T follicular helper cell (primary cell): Measurements from ENCODE around the gene ADAT1.

Source experiments
- DNase-seq: peaks from one replicate; pipeline ENCODE4 v3.0.0-alpha.2; 2020; ENCODE audit warnings: low read depth
- total RNA-seq, 2 experiments: gene quantifications; one replicate each; lab custom pipeline; 2026; lab: John Stamatoyannopoulos, UW

The ADAT1 gene, protein sequence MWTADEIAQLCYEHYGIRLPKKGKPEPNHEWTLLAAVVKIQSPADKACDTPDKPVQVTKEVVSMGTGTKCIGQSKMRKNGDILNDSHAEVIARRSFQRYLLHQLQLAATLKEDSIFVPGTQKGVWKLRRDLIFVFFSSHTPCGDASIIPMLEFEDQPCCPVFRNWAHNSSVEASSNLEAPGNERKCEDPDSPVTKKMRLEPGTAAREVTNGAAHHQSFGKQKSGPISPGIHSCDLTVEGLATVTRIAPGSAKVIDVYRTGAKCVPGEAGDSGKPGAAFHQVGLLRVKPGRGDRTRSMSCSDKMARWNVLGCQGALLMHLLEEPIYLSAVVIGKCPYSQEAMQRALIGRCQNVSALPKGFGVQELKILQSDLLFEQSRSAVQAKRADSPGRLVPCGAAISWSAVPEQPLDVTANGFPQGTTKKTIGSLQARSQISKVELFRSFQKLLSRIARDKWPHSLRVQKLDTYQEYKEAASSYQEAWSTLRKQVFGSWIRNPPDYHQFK
- 26.3 to 38.3 reads per million in 2 experiments for total RNA-seq

DNA sequence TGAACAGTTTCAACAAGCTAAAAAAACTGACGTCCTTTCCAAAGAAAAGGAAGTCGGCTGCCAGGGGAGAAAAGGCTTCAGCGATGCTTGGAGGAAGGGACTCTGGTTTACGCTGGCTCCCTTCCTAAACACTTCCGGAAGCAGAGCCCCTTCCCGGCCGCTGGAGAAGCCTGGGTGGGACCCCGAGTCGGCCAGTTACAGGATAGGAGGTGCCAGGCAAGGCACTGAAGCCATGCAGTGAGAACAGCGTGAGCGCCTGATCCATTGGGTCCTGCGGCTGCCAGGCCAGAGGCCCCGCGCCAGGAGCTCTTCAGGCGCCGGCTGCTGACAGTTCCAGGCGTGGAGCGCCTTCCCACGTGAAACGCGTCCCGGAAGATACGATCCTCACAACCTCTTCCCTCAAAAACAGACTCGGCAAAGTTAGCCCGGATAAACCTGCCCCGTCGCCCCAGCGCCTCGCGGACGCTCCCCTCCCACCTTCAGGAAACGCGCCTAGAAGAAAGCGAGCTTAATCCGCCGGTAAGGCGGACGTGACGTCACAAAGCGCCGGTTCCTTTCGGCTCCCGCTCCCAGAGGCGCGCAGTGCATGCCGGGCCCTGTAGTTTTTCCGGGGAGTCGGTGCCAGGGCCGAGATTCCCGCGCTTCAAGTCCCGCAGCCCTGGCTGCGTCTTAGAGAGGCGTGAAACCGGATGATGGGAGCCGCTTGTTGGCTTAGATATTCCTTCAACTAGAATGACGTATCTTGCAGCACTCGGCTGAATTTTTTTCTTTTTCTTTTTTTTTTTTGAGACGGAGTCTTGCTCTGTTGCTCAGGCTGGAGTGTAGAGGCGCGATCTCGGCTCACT, at the start of gene ADAT1:
ADAT1 (minus strand) TSS at position 521 of the 845 bp plus-strand sequence. CDS start 2,482 bp downstream, outside the sequence.
- peak; percentile 99 for DNase-seq

DNA sequence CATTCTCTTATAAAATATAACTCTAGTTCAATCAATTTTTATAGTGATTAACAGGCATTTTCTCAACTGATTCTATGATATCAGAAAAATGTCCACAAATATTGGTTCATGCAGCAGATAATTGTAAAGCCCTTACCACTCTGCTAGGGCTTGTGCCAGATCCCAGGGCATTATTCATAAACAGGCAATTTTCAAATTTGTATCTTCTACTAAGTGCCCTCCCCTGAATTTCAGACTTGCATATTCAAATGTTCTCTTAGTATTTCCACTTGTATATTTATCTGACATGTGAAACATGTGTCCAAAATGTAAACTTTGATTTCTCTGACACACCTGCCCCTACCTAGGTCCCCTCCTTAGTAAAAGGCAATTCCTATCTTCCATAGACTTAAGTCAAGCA, 44.4 kb upstream of the ADAT1 start:
- DNase-seq = no peak

DNA sequence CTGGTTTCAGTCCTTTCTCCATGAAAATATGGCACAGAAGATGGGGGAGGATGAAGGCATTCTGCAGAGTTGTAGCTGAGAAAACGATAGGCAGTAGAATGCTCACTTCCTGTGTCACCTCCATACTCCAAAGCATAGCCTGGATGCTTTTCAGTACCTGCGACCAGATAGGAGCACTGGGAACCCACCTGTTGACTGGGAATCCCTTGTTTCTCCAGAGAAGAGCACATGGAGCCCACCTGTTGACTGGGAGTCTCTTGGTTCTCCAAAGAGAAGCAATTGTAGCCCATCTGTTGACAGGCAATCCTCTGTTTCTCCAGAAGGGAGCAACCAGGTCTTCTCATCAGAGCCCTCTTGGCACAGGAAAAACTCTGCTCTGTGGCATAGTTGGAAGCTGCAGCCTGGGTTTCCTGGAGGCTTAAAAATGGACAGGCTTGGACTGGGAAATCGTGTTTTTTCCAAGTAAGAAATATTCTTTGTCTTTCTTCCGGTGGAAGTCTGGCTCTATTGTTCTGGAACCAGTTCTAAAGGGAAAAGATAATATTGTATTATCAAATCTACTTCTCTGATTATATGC, 37.7 kb upstream of the ADAT1 start:
- DNase-seq = no peak

DNA sequence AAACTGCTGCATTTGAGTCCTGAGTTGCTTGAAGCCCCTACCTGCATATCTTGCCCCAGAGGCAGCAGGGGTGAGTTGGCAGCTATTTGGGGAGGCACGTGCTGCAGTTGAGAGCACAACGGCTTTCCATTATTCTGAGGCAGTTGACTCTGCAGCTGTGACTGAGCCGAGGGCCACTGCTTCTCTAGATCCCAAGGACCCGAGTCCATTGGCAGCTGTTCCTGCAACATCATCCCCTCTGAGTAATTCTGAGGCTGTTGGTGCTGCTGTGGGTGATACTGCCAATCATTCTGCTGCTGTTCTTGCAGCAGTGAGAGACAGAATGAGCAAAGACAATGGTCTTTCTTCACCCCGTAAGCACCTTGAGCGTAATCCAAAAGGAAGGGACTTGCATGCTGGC, 37.2 kb upstream of the ADAT1 start:
- DNase-seq = no peak

DNA sequence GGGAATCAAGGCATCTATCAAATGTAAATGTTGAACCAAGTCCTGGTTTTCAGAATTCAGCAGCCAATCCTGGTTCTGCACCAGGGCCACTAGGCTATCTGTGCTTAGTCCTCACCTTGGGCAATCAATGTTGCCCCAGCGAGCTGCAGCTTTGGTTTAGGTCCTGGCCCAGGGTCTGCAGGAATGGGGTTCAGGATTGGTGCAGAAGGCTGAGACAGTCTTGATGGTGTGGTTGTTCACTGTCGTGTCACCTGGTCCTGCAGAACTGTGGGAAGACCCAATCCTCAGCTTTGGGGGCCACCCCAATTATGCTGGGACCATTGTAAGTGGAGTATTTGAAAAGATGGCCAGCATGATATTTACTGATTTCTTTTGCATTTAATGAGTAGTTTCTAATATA, 35.1 kb upstream of the ADAT1 start:
- no peak for DNase-seq

DNA sequence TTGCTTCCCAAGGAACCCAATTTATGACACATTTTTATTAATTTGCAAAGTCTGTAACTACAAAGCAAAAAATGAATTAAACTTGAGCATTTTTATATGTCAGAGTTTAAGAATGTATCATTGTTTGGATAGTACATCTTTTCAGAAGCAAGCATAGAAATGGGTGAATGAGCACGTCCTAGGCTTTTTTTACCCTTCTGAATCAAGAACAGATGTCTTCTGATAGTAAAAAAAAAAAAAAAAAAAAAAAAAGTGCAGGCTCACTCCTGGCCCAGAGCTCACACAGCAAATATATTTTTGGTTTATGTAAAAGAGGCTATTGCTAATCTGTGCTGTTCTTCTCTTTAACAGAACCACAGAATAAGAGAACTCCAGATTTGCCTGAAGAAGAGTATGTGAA, 30.8 kb upstream of the ADAT1 start:
- no peak for DNase-seq

DNA sequence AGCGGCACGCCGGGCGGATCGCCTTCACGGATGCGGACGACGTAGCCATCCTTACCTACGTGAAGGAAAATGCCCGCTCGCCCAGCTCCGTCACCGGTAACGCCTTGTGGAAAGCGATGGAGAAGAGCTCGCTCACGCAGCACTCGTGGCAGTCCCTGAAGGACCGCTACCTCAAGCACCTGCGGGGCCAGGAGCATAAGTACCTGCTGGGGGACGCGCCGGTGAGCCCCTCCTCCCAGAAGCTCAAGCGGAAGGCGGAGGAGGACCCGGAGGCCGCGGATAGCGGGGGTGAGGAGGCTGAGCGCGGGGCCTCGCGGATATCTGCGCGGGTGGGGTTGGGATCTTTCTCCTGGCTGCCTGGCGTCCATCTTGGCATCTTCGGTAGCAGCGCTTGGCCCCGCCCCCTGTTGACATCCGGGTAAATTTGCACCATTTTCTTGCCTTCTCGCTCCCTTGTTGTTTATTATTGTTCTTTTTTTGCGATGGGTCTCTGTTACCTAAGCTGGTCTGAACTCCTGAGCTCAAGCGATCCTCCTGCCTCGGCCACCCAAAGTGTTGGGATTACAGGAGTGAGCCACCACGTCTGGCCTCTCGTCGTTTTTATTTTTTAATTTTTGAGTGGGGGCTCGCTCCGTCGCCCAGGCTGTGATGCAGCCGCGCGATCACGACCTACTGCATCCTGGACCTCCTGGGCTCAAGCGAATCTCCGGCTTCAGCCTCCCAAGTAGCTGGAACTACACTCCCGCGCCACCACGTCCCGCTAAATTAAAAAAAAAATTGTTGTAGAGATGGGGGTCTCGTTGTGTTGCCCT, 25.4 kb upstream of the ADAT1 start:
- DNase-seq = peak; percentile 80

DNA sequence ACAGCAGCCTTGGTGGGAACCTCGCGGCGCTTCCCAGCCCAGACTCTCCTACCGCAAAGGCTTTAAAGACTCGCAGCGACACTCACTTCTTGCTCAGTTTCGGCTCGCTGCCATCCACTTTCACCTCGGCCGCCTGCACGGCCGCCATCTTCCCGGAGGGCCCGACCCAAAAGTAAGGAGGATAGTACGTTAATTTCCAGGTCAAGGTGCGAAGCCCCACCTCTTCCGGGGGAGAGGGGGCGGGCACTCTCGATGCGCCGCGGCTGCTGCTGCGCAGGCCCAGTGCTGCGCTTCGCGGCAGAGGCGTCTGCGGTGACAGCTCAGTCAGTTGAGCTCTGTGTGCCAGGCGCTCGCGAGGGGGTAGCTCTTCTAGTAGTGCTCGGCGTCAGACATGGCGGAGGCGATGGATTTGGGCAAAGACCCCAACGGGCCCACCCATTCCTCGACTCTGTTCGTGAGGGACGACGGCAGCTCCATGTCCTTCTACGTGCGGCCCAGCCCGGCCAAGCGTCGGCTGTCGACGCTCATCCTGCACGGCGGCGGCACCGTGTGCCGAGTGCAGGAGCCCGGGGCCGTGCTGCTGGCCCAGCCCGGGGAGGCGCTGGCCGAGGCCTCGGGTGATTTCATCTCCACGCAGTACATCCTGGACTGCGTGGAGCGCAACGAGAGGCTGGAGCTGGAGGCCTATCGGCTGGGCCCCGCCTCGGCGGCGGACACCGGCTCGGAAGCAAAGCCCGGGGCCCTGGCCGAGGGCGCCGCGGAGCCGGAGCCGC, 24.6 kb upstream of the ADAT1 start, which contains the start of the genes KARS1 and TERF2IP:
KARS1 (minus strand) TSS at position 174 of the 773 bp plus-strand sequence; CDS start at position 148, 26 bp downstream.
TERF2IP (plus strand) TSS at position 282 of the 773 bp plus-strand sequence; CDS start at position 392, 110 bp downstream.
- peak; percentile 92 for DNase-seq

DNA sequence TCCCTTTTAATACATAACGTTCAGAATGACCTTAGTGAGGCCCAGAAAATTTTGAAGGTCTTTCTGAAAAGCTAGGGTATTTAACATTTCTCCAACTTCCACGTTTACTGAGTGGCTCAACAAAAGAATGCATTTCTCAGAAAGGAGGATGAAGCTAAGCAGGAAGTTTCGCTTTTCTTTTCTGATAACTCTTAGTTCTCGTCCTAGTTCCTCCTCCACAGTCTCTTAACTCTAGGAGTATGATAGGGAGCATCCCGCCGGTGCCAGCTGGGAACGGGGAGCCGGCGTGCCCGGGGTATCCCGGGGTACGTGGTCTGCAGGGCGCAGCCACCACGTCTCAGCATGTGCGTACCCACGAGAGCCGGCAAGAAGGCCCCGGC, 24.0 kb upstream of the ADAT1 start:
- no peak for DNase-seq

DNA sequence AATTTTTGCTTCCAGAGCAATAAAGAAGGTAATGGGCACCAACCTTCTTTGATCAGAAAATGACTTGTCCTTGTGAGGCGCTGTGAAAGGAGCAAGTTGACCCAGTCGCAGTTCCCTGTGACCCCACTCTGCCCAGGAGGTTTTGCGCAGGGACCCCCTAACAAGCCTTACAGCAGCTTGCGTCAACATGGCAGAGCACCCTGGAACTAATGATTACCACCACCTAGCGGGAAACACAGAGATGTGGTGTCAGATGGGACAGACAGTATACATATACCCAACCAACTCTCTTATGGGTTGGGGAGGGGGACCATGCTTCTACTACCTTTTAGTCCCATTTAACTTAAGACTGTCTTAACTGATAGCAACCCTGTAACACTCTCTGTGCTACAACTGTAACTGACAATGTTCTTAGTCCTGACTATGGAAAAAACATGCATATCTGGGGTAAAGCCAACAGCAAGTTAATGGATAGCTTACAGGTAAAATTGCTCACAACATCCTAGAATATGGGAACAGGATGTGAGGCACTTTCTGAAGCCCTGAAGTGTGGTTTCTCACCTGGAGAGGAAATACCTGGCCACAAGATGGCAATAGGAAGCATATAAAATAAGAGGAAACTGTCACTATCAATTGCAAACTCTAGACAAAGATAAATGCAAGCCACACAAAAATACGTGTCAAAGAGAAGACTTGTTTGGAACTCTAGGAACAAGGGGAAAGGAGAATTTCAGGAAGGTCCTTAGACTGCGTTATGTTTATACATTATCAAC, 21.3 kb upstream of the ADAT1 start:
- DNase-seq = no peak

DNA sequence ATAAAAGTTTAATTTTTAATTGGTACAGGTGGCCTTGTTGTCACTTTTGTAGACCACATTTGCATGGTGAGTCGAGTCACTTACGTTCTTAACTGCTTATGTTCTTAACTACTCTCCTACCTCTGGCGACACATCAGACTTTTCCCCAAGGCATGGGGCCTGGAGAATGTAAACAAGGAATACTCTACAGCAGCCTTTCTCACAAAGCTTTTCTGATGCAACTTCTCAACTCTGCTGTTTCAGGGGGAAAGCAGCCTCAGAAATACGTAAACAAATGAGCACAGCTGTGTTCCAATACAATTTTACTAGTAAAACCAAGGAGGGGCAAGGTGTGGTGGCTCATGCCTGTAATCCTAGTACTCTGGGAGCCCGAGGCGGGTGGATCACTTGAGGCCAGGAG, 17.5 kb upstream of the ADAT1 start:
- no peak for DNase-seq

DNA sequence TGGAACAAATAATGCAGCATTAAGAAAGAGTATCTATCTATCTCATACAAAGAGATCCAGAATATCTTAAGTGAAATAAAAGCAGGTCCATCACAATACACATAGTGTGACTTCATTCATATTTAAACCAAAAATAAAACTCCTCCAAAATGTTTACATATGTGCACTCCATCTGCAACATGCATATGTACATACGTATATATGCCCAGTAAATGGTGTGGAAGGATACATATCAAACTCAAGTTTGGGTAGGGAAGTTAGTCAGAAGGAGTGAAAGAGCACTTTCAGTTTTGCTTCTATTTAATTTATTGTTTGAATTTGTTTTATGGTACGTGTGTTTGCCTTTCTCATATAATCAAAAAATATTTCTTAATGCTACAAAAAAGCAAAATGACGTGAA, 12.0 kb upstream of the ADAT1 start:
- DNase-seq = no peak

DNA sequence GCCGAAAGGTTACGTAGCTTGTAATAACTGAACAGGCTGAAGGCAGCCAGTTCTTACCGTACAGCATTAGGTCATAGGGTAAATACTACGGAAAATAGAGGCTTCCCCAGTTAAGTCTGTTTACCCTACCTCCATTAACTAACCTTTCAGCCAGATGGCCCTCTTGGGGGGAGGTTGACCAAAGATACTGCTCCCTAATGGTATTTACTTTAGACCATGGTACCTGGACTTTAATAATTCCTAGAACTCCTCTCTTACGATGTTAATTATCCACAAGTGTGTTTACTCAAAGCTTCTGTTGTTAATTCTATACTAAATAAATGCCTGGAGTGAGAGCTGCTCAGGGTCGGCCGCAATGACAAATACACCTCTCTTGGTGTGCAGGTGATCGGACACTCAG, 9.8 kb upstream of the ADAT1 start:
- no peak for DNase-seq

DNA sequence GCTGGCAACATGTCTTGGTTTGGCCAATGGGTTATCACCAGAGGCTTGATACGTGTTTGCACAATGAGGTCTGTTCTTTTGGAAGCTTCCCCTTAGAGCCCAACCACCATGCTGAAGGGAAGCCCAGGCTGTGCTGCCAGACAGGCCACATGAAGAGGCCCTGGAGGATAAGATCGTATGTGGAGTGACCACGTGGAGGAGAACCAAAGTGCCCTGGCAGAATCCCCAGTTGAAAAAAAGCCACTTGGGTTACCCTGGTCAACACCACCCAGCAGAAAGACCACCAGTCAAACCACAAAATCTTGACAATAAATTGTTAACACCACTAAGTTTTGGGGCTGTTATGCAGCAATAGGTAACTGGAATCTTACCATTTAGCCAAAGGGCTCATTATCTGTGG, 7.0 kb upstream of the ADAT1 start:
- DNase-seq = no peak

DNA sequence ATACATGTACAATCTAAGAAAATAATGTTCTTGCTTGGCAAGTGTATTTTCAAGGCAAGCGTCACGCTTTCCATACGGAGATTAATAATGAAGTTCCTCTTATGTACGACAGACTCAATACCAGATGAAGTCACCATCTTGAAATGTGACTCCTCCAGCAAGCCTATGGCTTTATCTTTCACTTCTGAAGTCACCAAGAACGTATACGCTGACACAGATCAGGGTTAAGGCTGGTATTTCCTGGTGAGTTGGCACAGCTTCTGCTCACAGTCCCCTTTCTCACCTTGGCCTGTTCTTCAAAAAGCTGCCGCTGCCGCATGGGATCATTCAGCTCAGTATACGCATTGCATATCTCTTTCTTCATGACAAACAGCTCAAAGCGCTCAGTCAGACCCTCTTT, 6.1 kb upstream of the ADAT1 start:
- DNase-seq = no peak

DNA sequence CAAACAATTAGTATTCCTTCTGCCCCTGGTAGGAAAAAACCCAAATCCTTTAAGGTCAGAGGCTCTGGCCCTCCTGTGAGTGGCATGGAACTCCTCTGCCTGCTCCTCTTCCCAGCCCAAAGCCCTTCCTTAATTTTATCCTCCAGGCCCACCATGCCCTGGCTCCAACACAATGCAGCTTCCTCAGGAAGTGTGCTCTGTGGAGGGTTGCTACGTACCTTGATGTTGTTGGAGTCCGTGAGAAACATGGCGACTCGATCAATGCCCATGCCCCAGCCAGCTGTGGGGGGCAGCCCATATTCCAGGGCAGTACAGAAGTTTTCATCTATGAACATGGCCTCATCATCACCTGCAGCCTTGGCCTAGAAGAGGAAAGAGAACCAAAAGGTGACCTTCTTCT, 5.3 kb upstream of the ADAT1 start:
- DNase-seq = no peak

DNA sequence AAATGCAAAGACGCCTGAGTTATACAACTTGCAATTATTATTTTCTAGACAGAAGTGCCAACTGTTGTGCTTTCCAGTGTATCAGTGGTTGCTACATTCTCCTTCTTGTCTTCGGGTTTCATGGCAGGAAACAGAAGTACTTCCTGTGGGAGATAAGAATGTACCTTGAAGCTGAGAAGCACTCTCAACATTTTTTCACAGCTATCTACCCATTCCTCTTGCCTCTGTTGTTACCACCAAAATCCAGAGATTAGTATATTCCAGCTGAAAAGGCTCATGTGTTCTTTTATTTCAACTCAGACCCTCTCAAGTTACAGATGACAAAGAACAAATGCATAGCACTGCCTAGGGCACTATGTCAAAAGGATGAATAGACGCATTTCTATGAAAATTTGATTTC, 4.8 kb upstream of the ADAT1 start:
- DNase-seq = no peak

DNA sequence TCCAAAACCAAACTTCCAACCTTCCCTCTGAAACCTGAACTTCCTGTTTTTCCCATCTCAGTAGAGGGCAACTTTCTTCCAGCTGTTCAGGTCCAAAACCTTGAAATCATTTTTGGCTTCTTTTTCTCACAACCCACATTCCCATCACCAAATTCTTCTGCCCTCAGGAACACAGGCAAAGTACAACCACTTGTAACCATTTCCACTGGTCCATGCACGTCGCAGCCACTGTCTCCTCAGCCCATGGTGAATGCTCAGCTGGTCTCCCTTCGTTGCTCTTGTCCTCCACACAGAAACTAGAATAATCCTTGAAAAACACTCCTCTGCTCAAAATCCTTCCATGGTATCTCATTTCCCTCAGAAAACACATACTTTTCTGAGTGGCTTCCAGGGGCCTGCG, 3.7 kb upstream of the ADAT1 start:
- DNase-seq = no peak

DNA sequence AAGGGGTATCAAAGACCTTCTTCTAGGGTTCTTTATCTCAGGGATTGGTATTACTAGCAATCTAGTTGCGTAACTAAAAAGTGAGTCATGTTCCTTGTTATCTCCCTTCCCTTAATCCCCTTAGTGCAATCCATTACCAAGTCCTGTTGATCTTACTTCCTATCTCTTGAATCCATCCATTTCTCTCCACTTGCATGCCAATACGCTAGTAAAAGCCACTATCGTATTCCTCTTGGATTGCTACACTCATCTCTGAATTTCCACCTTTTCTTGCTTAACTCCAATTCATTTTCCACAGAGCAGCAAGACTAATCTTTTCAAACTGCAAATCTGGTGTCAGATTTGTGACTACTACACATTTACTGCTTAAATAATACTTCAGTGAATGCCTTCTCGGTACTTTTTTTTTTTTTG, 1.8 kb upstream of the ADAT1 start:
- no peak for DNase-seq

DNA sequence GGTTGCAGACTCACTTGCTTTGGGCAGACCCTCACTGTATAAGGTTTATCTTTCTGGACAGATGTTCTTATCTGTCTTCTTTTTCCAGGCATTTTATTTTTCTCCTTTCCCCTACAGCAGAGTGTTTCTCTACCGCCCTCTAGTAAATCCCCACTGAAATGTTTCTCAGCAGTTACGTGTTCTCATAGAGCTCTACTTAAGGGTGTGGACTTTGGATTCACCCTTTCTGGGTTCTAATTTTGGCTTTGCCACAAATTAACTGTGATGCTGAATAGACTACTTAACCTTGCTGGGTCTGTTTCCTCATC, 2.0 kb downstream of the ADAT1 start:
- no peak for DNase-seq
